Mesothelial cell of epicardium (in vitro differentiated cells): ENCODE results near the gene CAPN11. TPM values are rescaled to one million over a fixed set of nuclear protein-coding genes. Genes with fewer than 3 reads are reported as not detected.

Experiments
- DNase-seq, 2 experiments: peaks; one replicate each; pipeline ENCODE4 v3.0.0; 2021; ENCODE audit warnings: low spot score in 2 of 2; ENCODE audit not compliant: unreplicated experiment in 2 of 2
- H3K27ac Mint-ChIP-seq: 2 replicates; pipeline ENCODE4 v1.8.0; 2021; ENCODE audit warnings: mixed read lengths
- H3K27me3 Mint-ChIP-seq: 2 replicates; pipeline ENCODE4 v1.8.0; 2021; ENCODE audit warnings: low read depth, mixed read lengths
- H3K36me3 Mint-ChIP-seq: 2 replicates; pipeline ENCODE4 v1.8.0; 2021; ENCODE audit warnings: mixed read lengths
- H3K4me1 Mint-ChIP-seq: 2 replicates; pipeline ENCODE4 v1.8.0; 2021; ENCODE audit warnings: mixed read lengths
- H3K4me3 Mint-ChIP-seq: 2 replicates; pipeline ENCODE4 v1.8.0; 2021; ENCODE audit warnings: mild to moderate bottlenecking, moderate library complexity, mixed read lengths
- H3K9me3 Mint-ChIP-seq: 2 replicates; pipeline ENCODE4 v1.8.0; 2021; ENCODE audit warnings: mixed read lengths
- total RNA-seq: library from RNA; stranded (reverse); gene quantifications from 3 replicates; pipeline ENCODE4 v1.2.1, GENCODE V29; 2021
- TF ChIP-seq, protein P1 (sequence below): fragments of 200-600 bp; sonication (generic); IDR thresholded peaks from one replicate; pipeline ENCODE4 v1.5.0; 2021; ENCODE audit warnings: antibody characterized with exemption; ENCODE audit not compliant: unreplicated experiment

Gene CAPN11
- total RNA-seq, 1 donor from 2014 or later: not detected

DNA sequence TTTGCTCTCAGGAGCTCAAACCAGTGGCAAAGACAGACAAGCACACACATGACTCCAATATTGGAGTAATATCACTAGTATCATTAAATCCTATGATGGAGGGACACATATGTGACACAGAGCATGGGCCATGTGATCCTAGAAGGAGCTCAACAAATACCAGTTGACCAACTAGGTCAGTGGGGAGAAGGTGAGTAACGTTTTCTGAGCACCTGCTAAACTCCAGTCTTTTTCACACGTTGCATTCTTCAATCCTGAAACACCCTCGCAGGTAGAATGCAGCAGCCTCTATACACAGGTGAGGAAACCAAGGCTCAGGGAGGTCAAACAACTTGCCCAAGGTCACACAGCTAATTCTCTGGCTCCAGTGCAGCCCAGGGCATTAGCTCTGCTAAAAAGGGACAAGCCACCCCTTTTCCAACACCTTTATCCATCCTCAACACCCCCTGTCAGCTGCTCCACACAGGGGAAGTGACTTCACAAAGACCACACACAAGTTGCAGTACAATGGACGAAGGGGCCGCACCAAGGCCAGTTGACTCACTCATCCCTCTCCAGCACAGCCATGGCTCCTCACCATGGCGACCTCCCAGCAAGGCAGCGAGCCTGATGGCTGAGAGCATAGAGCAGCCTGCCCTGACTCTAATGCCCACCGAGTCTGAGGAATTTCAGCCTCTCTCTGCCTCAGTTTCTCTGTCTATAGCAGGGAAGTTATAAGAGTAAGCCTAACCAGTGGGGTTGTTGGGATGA lies 4.4 kb downstream of the CAPN11 start:
- TF ChIP-seq, protein P1, sequence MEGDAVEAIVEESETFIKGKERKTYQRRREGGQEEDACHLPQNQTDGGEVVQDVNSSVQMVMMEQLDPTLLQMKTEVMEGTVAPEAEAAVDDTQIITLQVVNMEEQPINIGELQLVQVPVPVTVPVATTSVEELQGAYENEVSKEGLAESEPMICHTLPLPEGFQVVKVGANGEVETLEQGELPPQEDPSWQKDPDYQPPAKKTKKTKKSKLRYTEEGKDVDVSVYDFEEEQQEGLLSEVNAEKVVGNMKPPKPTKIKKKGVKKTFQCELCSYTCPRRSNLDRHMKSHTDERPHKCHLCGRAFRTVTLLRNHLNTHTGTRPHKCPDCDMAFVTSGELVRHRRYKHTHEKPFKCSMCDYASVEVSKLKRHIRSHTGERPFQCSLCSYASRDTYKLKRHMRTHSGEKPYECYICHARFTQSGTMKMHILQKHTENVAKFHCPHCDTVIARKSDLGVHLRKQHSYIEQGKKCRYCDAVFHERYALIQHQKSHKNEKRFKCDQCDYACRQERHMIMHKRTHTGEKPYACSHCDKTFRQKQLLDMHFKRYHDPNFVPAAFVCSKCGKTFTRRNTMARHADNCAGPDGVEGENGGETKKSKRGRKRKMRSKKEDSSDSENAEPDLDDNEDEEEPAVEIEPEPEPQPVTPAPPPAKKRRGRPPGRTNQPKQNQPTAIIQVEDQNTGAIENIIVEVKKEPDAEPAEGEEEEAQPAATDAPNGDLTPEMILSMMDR: no peak
- Mint-ChIP-seq H3K4me3 (no peak overlapping the region), H3K36me3 (no peaks in the 10 kb centered on the region), H3K9me3 (no peaks in the 10 kb centered on the region), H3K27me3 (peaks cover 11% of the 10 kb centered on the region), H3K4me1 (peaks cover 4% of the 10 kb centered on the region), H3K27ac (no peak overlapping the region)
- no peak for DNase-seq

DNA sequence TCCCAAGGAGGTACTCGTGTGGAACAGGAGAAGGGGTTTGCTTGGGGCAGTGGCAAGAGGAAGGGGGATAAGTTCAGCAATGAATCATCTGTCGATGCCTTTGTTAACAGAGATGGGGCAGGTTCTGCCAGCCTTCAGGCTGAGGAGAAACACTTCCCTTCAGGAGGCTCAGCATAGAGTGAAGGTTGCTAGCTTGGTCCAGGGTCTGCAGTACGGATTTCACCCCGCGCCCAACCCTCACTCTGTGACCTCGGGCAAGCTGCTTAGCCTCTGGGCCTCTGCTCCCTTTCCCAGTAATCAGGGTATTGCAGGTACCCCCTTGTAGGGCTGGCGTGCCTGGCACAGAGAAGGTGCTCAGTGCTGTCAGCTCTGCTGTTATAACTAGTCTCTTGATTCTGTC lies 7.5 kb downstream of the CAPN11 start:
- H3K9me3 Mint-ChIP-seq: no peaks in the 10 kb centered on the region
- no peak overlapping the region for H3K27ac Mint-ChIP-seq
- DNase-seq: no peak
- TF ChIP-seq, protein P1: no peak
- peaks cover 23% of the 10 kb centered on the region for H3K27me3 Mint-ChIP-seq
- peaks cover 4% of the 10 kb centered on the region for H3K4me1 Mint-ChIP-seq
- no peak overlapping the region for H3K4me3 Mint-ChIP-seq
- H3K36me3 Mint-ChIP-seq: no peaks in the 10 kb centered on the region

DNA sequence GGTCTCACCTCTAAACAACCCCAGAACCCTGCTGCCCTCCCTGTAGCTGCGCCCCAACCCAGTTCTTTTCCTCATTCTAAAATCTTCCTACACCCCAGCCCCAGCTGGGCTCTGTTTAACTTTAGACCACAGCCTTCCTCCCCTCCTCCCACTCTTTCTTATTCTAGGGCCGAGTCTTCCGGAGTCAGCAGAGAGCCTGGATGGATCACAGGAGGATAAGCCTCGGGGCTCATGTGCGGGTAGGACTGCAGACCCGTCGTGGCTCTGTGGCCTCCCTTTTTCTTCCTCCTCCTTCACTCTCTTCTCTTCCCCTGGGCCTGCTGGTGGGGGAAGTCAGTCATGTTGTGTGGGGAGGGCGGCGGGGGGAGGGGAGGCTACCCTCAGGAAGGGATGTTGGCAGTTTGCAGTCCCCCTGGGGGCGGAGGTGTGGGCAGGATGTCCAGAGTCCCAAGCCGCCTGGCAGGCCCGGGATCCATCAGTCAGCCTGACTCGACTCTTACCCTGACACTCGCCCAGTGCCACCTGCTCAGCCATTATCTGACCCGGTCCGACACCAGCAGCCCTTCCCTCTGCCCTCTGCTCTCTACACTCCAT lies 8.1 kb downstream of the CAPN11 start:
- Mint-ChIP-seq H3K27me3 (peaks cover 27% of the 10 kb centered on the region), H3K4me3 (no peak overlapping the region), H3K9me3 (no peaks in the 10 kb centered on the region), H3K4me1 (peaks cover 4% of the 10 kb centered on the region), H3K27ac (no peak overlapping the region), H3K36me3 (no peaks in the 10 kb centered on the region)
- DNase-seq: no peak
- TF ChIP-seq, protein P1: no peak

DNA sequence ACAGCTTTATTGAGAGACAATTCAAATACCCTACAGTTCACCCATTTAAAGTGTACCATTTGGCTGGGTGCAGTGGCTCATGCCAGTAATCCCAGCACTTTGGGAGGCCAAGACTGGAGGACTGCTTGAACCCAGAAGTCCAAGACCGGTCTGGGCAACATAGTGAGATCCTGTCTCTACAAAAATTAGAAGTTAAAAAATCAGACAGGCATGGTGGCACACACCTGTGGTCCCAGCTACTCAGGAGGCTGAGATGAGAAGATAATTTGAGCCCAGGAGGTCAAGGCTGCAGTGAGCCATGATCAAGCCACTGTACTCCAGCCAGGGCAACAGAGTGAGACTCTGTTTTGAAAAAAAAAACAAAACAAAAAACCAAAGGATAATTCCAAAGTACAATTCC lies 8.9 kb downstream of the CAPN11 start:
- Mint-ChIP-seq H3K36me3 (no peaks in the 10 kb centered on the region), H3K27ac (no peak overlapping the region), H3K9me3 (no peaks in the 10 kb centered on the region), H3K27me3 (peaks cover 28% of the 10 kb centered on the region), H3K4me1 (peaks cover 4% of the 10 kb centered on the region), H3K4me3 (no peak overlapping the region)
- DNase-seq: no peak
- TF ChIP-seq, protein P1: no peak

DNA sequence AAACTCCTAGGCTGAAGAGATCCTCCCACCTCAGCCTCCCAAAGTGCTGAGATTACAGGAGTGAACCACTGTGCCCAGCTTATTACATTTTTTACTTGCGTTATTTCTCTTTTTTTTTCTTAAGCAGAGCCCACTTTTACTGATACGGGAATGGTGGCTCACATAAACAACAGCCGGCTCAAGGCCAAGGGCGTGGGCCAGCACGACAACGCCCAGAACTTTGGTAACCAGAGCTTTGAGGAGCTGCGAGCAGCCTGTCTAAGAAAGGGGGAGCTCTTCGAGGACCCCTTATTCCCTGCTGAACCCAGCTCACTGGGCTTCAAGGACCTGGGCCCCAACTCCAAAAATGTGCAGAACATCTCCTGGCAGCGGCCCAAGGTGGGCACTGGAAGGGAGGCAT lies 10.5 kb downstream of the CAPN11 start:
- Mint-ChIP-seq H3K9me3 (no peaks in the 10 kb centered on the region), H3K27me3 (peaks cover 26% of the 10 kb centered on the region), H3K27ac (no peak overlapping the region), H3K4me3 (no peak overlapping the region), H3K4me1 (peaks cover 4% of the 10 kb centered on the region), H3K36me3 (no peaks in the 10 kb centered on the region)
- TF ChIP-seq, protein P1: no peak
- no peak for DNase-seq
